Measurements from ENCODE around the gene EXOC6.

- no peak for TF ChIP-seq CTCF (IDR thresholded peaks at IDR 0.05 in 2 of 3, conservative IDR thresholded peaks at IDR 0.05 in 1 of 3; ENCODE audit: borderline replicate concordance in 1 of 3, insufficient read depth in 1 of 3, low read depth in 2 of 3, low read length in 2 of 3)
- TF ChIP-seq EZH2 (IDR thresholded peaks at IDR 0.05), result no peak
- no peak for TF ChIP-seq MAX (IDR thresholded peaks at IDR 0.05)
- no peak for TF ChIP-seq POLR2A (IDR thresholded peaks at IDR 0.05; ENCODE audit: borderline replicate concordance, extremely low read depth, insufficient read depth, insufficient read length)
- TF ChIP-seq POLR2AphosphoS5 (IDR thresholded peaks at IDR 0.05; ENCODE audit: low read depth, low read length), result no peak
- TF ChIP-seq REST (IDR thresholded peaks at IDR 0.05; ENCODE audit: low read depth), result no peak
- no peak for TF ChIP-seq FOSL1 (IDR thresholded peaks at IDR 0.05; ENCODE audit: low read depth)
- TF ChIP-seq EZH2phosphoT487 (IDR thresholded peaks at IDR 0.05; ENCODE audit: borderline replicate concordance), result no peak
Observed at GRCh38 chr10:92834331-92834730, 14.0 kb upstream of the EXOC6 start.
